Trophoblast cell (in vitro differentiated cells and primary cell): Measurements from ENCODE around the gene INTS1. TPM values are rescaled to one million over a fixed set of nuclear protein-coding genes. Genes with fewer than 3 reads are reported as not detected.

Experiments
- DNase-seq, 2 donors: peaks; one replicate each; pipeline ENCODE4 v3.0.0-alpha.2; 2016
- H2AFZ ChIP-seq: 2 replicates; pipeline ENCODE4 v1.6.1; 2013; ENCODE audit warnings: low read length, moderate library complexity, mild to moderate bottlenecking; ENCODE audit not compliant: insufficient read depth, poor library complexity
- H2AK5ac ChIP-seq: 2 replicates; pipeline ENCODE4 v1.6.1; 2013; ENCODE audit warnings: mild to moderate bottlenecking, low read length
- H2BK120ac ChIP-seq: 2 replicates; pipeline ENCODE4 v1.6.1; 2013; ENCODE audit warnings: low read length, mild to moderate bottlenecking, moderate library complexity; ENCODE audit not compliant: insufficient read depth, poor library complexity
- H2BK12ac ChIP-seq: 2 replicates; pipeline ENCODE4 v1.6.1; 2013; ENCODE audit warnings: mild to moderate bottlenecking, low read length, moderate library complexity
- H2BK5ac ChIP-seq: 2 replicates; pipeline ENCODE4 v1.6.1; 2013; ENCODE audit warnings: low read length, low read depth, moderate library complexity, mild to moderate bottlenecking; ENCODE audit not compliant: poor library complexity
- H3K14ac ChIP-seq: 2 replicates; pipeline ENCODE4 v1.6.1; 2013; ENCODE audit warnings: mild to moderate bottlenecking, low read length
- H3K18ac ChIP-seq: 2 replicates; pipeline ENCODE4 v1.6.1; 2013; ENCODE audit warnings: mild to moderate bottlenecking, low read length
- H3K23ac ChIP-seq: 2 replicates; pipeline ENCODE4 v1.6.1; 2013; ENCODE audit warnings: low read length
- H3K27ac ChIP-seq: 2 replicates; pipeline ENCODE4 v1.5.1; 2013; ENCODE audit warnings: low read depth, mild to moderate bottlenecking, inconsistent platforms, low read length, moderate library complexity
- H3K27me3 ChIP-seq: 2 replicates; pipeline ENCODE4 v1.6.1; 2013; ENCODE audit warnings: inconsistent platforms, mild to moderate bottlenecking, low read length, moderate library complexity; ENCODE audit not compliant: insufficient read depth
- H3K36me3 ChIP-seq, 2 experiments: 1 replicate in 1 of 2; 2 replicates in 1 of 2; pipeline ENCODE4 v1.6.1; 2013; ENCODE audit warnings: low read length in 2 of 2, mild to moderate bottlenecking in 2 of 2, moderate library complexity in 1 of 2; ENCODE audit not compliant: insufficient read depth in 2 of 2, control insufficient read depth in 1 of 2
- H3K4ac ChIP-seq: 2 replicates; pipeline ENCODE4 v1.6.1; 2013; ENCODE audit warnings: low read depth, mild to moderate bottlenecking, low read length, moderate library complexity
- H3K4me1 ChIP-seq, 2 experiments: 1 replicate in 1 of 2; 2 replicates in 1 of 2; pipeline ENCODE4 v1.6.1; 2013; ENCODE audit warnings: low read length in 2 of 2, mild to moderate bottlenecking in 2 of 2, moderate library complexity in 1 of 2; ENCODE audit not compliant: insufficient read depth in 2 of 2, control insufficient read depth in 1 of 2
- H3K4me2 ChIP-seq: 2 replicates; pipeline ENCODE4 v1.6.1; 2013; ENCODE audit warnings: inconsistent platforms, mild to moderate bottlenecking, low read length, moderate library complexity
- H3K4me3 ChIP-seq: 2 replicates; pipeline ENCODE4 v1.5.1; 2013; ENCODE audit warnings: mild to moderate bottlenecking, low read depth, low read length, inconsistent platforms
- H3K79me1 ChIP-seq: one replicate; pipeline ENCODE4 v1.6.1; 2013; ENCODE audit warnings: low read length
- H3K79me2 ChIP-seq: 2 replicates; pipeline ENCODE4 v1.6.1; 2013; ENCODE audit warnings: low read length, mild to moderate bottlenecking; ENCODE audit not compliant: control insufficient read depth, insufficient read depth, poor library complexity
- H3K9ac ChIP-seq: 2 replicates; pipeline ENCODE4 v1.6.1; 2013; ENCODE audit warnings: mild to moderate bottlenecking, low read length
- H3K9me3 ChIP-seq: 2 replicates; pipeline ENCODE4 v1.6.1; 2013; ENCODE audit warnings: low read depth, mild to moderate bottlenecking, control low read depth, inconsistent platforms, low read length; ENCODE audit not compliant: insufficient read depth
- H4K12ac ChIP-seq: 2 replicates; pipeline ENCODE4 v1.6.1; 2013; ENCODE audit warnings: low read depth, mild to moderate bottlenecking, low read length, moderate library complexity
- H4K8ac ChIP-seq: 2 replicates; pipeline ENCODE4 v1.6.1; 2013; ENCODE audit warnings: low read depth, mild to moderate bottlenecking, low read length, moderate library complexity
- H4K91ac ChIP-seq: one replicate; pipeline ENCODE4 v1.6.1; 2013; ENCODE audit warnings: low read depth, mild to moderate bottlenecking, low read length, moderate library complexity
- WGBS: extraction: QIAGEN DNeasy Blood & Tissue Kit; methylation state at CpG from one replicate; pipeline ENCODE4 v1.1.7; 2013; ENCODE audit warnings: missing lambda C conversion rate; ENCODE audit not compliant: insufficient read length, insufficient coverage; ENCODE audit errors: extremely low coverage; 5-methylcytosine and 5-hydroxymethylcytosine counted together
- polyA plus RNA-seq: library from polyadenylated mRNA; stranded (reverse); fragments of 200-250 nt; gene quantifications from 2 replicates; pipeline ENCODE4 v1.2.3, GENCODE V29; 2013

Gene INTS1
- 35.4 and 39.0 TPM in 2 replicates for polyA plus RNA-seq

DNA sequence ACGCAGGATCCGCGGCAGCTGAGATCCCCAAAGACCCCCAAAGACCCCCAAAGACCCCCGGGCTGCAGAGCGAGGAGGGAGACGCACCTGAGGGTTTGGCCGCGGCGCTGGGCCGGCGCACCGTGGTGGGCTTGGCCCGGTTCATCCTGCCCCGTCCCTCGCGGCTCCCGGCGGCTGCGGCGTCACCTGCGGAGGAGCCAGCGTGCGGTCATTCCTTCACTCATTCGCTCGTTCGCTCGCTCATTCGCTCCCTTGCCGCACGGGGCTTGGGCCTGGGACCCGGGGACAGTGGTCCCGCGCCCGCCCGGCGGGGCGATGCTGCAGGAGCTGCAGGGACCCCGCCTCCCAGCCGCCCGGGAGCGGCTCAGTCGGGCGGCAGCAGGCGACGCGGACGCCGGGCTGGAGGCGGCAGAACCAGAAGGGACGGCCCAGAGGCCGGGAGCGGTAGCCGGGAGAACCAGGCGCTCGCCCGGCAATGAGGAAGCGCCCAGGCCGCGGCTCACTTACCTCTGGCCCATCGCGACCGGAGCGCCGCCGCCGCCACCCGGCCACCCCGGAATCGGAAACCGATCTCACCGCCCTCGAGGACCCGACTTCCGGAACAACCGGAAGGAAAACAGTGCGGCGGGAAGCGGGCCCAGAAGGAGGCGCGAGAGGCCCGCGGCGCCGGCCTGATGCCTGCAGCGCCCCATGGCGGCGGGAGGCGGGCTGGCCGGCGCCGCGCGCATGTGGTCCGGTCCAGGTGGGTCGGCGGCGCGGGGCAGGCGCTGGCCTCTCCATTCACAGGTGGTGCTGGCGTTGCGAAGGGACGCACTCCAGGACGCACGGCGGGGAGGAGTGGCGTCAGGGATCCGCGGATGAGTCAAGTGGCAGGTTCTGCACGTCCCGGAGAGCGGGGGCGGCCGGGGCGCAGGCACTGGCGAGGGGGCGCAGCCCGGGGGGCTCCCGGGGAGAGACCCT is at the start of gene INTS1:
INTS1 (minus strand) TSS at position 574 of the 960 bp plus-strand sequence; CDS start at position 145, 429 bp downstream.
- no peaks in the 10 kb centered on the region for H3K9me3 ChIP-seq
- peaks cover 8% of the 10 kb centered on the region for H3K79me1 ChIP-seq
- H3K23ac ChIP-seq: no peak within 1 kb of the TSS
- H4K12ac ChIP-seq: peak within 1 kb of the TSS; percentile 98
- peak within 1 kb of the TSS; percentile 96 for H3K9ac ChIP-seq
- peak within 1 kb of the TSS; percentile 99 for H3K18ac ChIP-seq
- peaks cover 38% of the 10 kb centered on the region in 2 experiments for H3K36me3 ChIP-seq
- peak within 1 kb of the TSS; percentile 79 for H3K4me2 ChIP-seq
- H3K4me3 ChIP-seq: peak within 1 kb of the TSS; percentile 100
- H3K27me3 ChIP-seq: no peaks in the 10 kb centered on the region
- DNase-seq: peak; percentile 96 to 97
- H4K8ac ChIP-seq: peak within 1 kb of the TSS; percentile 98
- peak within 1 kb of the TSS; percentile 78 for H2BK12ac ChIP-seq
- peaks cover 5 to 7% of the 10 kb centered on the region in 2 experiments for H3K4me1 ChIP-seq
- H3K27ac ChIP-seq: peak within 1 kb of the TSS; percentile 49
- peak within 1 kb of the TSS; percentile 97 for H2AFZ ChIP-seq
- H3K14ac ChIP-seq: peak within 1 kb of the TSS; percentile 97
- H2AK5ac ChIP-seq: peak within 1 kb of the TSS; percentile 48
- peak within 1 kb of the TSS; percentile 92 for H4K91ac ChIP-seq
- peak within 1 kb of the TSS; percentile 81 for H2BK120ac ChIP-seq
- no CpG with 5 or more reads among the region's 118 CpGs for WGBS
- H3K4ac ChIP-seq: peak within 1 kb of the TSS; percentile 89
- H2BK5ac ChIP-seq: peak within 1 kb of the TSS; percentile 77
- H3K79me2 ChIP-seq: peaks cover 9% of the 10 kb centered on the region

DNA sequence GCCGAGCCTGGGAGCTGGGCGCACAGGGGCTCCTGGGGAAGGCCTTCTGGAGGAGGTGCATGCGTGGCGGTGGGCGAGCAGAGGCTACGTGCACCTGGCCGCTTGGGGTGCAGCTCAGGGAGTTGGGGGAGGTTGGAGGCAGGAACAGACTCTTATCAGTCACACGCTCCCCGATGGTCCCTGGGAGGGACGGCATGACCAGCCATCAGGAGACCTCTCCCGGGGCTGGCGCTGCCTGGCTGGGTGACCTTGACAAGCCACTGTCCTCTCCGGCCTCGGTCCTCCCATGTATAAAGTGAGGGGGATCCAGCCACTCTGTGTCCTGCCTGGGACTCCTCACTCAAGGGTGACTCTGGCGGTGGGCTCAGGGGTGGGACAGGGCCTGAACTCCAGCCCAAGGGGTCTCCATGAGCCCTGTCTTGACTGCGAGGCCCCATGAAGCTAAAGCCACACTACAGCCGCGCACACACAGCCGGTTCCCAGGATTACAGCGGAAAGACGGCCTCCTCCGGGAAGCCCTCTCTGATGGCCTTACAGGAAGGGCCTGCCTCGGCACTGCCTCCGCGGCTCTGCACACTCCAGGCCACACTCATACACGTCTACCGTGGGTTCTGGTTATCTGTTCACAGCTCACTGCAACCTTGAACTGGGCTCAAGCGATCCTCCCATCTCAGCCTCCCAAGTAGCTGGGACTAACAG is 49.5 kb upstream of the INTS1 start:
- Histone ChIP-seq H3K4me1 (peaks cover 26 to 29% of the 10 kb centered on the region in 2 experiments), H3K27ac (no peak overlapping the region), H2AFZ (no peak overlapping the region), H3K79me1 (peaks cover 29% of the 10 kb centered on the region), H3K4me2 (no peak overlapping the region), H3K14ac (peak overlapping the region; percentile 64), H2BK120ac (peak overlapping the region; percentile 5), H3K27me3 (no peaks in the 10 kb centered on the region), H3K9ac (no peak overlapping the region), H3K9me3 (no peaks in the 10 kb centered on the region), H3K36me3 (peaks cover 6 to 19% of the 10 kb centered on the region in 2 experiments), H2AK5ac (peak overlapping the region; percentile 100), H3K4ac (no peak overlapping the region), H3K18ac (peak overlapping the region; percentile 25), H2BK5ac (no peak overlapping the region), H4K91ac (peak overlapping the region; percentile 99), H4K12ac (no peak overlapping the region), H3K79me2 (peaks cover 14% of the 10 kb centered on the region), H3K23ac (no peak overlapping the region), H4K8ac (no peak overlapping the region), H3K4me3 (no peak overlapping the region), H2BK12ac (peak overlapping the region; percentile 100)
- peak in 1 of 2 donors; percentile 41 for DNase-seq
- WGBS: no CpG with 5 or more reads among the region's 28 CpGs

GRCh38 chr7:1552200-1552599 is 48.0 kb upstream of the INTS1 start:
- H3K79me2 ChIP-seq: peaks cover 14% of the 10 kb centered on the region
- no peak overlapping the region for H4K8ac ChIP-seq
- H3K9ac ChIP-seq: no peak overlapping the region
- H3K4ac ChIP-seq: no peak overlapping the region
- no peak overlapping the region for H4K91ac ChIP-seq
- no peak overlapping the region for H2AK5ac ChIP-seq
- H3K27me3 ChIP-seq: no peaks in the 10 kb centered on the region
- H4K12ac ChIP-seq: no peak overlapping the region
- H2AFZ ChIP-seq: no peak overlapping the region
- no peak overlapping the region for H3K14ac ChIP-seq
- H3K18ac ChIP-seq: no peak overlapping the region
- H3K36me3 ChIP-seq: peaks cover 11 to 24% of the 10 kb centered on the region in 2 experiments
- peak; percentile 57 to 91 for DNase-seq
- peaks cover 23% of the 10 kb centered on the region for H3K79me1 ChIP-seq
- no peaks in the 10 kb centered on the region for H3K9me3 ChIP-seq
- no peak overlapping the region for H3K4me3 ChIP-seq
- no peak overlapping the region for H2BK120ac ChIP-seq
- no peak overlapping the region for H2BK12ac ChIP-seq
- no peak overlapping the region for H3K4me2 ChIP-seq
- no peak overlapping the region for H3K23ac ChIP-seq
- H3K27ac ChIP-seq: no peak overlapping the region
- WGBS: no CpG with 5 or more reads among the region's 7 CpGs
- H3K4me1 ChIP-seq: peaks cover 21 to 25% of the 10 kb centered on the region in 2 experiments
- no peak overlapping the region for H2BK5ac ChIP-seq

DNA sequence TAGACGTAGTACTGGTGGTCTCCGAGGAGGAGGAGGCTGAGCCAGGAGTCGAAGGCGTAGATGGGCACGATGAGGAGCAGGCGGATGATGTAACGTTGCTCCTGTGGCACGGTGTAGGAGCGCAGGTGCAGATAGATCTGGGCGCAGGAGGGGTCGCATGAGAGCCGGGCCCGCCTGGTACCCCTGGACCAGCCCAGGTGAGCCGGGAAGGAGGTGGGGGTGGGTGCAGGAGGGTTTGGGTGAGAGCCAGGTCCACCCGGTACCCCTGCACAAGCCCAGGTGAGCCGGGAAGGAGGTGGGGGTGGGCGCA is 46.6 kb upstream of the INTS1 start:
- Histone ChIP-seq H3K4me2 (no peak overlapping the region), H3K18ac (no peak overlapping the region), H3K27me3 (no peaks in the 10 kb centered on the region), H3K9ac (no peak overlapping the region), H4K91ac (no peak overlapping the region), H3K36me3 (peaks cover 16 to 29% of the 10 kb centered on the region in 2 experiments), H2AK5ac (no peak overlapping the region), H2BK12ac (no peak overlapping the region), H2BK5ac (no peak overlapping the region), H3K4ac (no peak overlapping the region), H3K79me2 (peaks cover 11% of the 10 kb centered on the region), H3K4me3 (no peak overlapping the region), H3K23ac (no peak overlapping the region), H2AFZ (no peak overlapping the region), H3K14ac (no peak overlapping the region), H3K27ac (no peak overlapping the region), H3K4me1 (peaks cover 15 to 18% of the 10 kb centered on the region in 2 experiments), H3K9me3 (no peaks in the 10 kb centered on the region), H4K12ac (no peak overlapping the region), H3K79me1 (peaks cover 16% of the 10 kb centered on the region), H2BK120ac (no peak overlapping the region), H4K8ac (no peak overlapping the region)
- DNase-seq: no peak
- no CpG with 5 or more reads among the region's 17 CpGs for WGBS
